ENCODE measurements around the gene EP400. TPM values are rescaled to one million over a fixed set of nuclear protein-coding genes. Genes with fewer than 3 reads are reported as not detected.

EP400 gene
- total RNA-seq, 1 experiment from 2014 or later = 61.7 TPM

- H3K79me1 ChIP-seq (ENCODE audit: insufficient read depth, low read depth, low read length, poor library complexity, severe bottlenecking) = peaks cover 3% of the 10 kb centered on the region
- no peak for DNase-seq
- WGBS (ENCODE audit: extremely low coverage, insufficient read length, low lambda C conversion rate) = no CpG with 5 or more reads among the region's 9 CpGs
- H4K91ac ChIP-seq (ENCODE audit: insufficient read length, low read depth, low read length) = no peak overlapping the region
- Mint-ChIP-seq H3K4me3 (peak overlapping the region; percentile 42 to 66), H3K27ac (peak overlapping the region; percentile 97 to 99 (median 97)), H3K27me3 (ENCODE audit: low read depth) (no peaks in the 10 kb centered on the region), H3K36me3 (ENCODE audit: insufficient read depth in 1 of 3, low read depth in 3 of 3) (peaks cover 61 to 77% (median 68%) of the 10 kb centered on the region in 3 experiments), H3K9me3 (no peaks in the 10 kb centered on the region), H3K4me1 (peaks cover 49 to 57% of the 10 kb centered on the region in 2 experiments)
- H3K14ac ChIP-seq (ENCODE audit: insufficient read depth, low read length) = peak overlapping the region; percentile 52; the same call in 1 of the 2 replicates
- no peaks in the 10 kb centered on the region for H3K27me3 ChIP-seq (ENCODE audit: insufficient read depth, low read length)
- H2AK5ac ChIP-seq (ENCODE audit: insufficient read length, low read length) = no peak overlapping the region
- H2BK15ac ChIP-seq (ENCODE audit: low read depth, low read length) = no peak overlapping the region
- no peak overlapping the region for H3K23ac ChIP-seq (ENCODE audit: insufficient read length, low read depth, low read length)
- no peaks in the 10 kb centered on the region; the same call in 1 of the 2 replicates for H3K79me2 ChIP-seq (ENCODE audit: insufficient read depth, low read length)
- peak overlapping the region; percentile 39 for H2BK12ac ChIP-seq (ENCODE audit: insufficient read length, low read depth, low read length)
- no peak overlapping the region for H2BK120ac ChIP-seq (ENCODE audit: low read depth, low read length, poor library complexity, severe bottlenecking)
- no peak overlapping the region for H2BK20ac ChIP-seq (ENCODE audit: low read depth, low read length, poor library complexity, severe bottlenecking)
- no peak overlapping the region for H2BK5ac ChIP-seq (ENCODE audit: insufficient read length, low read length)
- H3K56ac ChIP-seq (ENCODE audit: insufficient read length, low read depth, low read length) = no peak overlapping the region
- peaks cover 8% of the 10 kb centered on the region; the same call in 1 of the 2 replicates for H3K4me1 ChIP-seq (ENCODE audit: insufficient read depth, low read length)
- no peak overlapping the region for H3K4me2 ChIP-seq (ENCODE audit: insufficient read depth, insufficient read length, low read length)
- H3T11ph ChIP-seq (ENCODE audit: low read length) = no peak overlapping the region
- no peaks in the 10 kb centered on the region for H3K23me2 ChIP-seq (ENCODE audit: insufficient read length, low read depth, low read length, poor library complexity, severe bottlenecking)
- no peak overlapping the region for H3K4ac ChIP-seq (ENCODE audit: low read depth, low read length)
- no peak overlapping the region for H3K9ac ChIP-seq (ENCODE audit: extremely low read depth, insufficient read length, low read length)
- H4K8ac ChIP-seq (replicated peaks; ENCODE audit: insufficient read length, low read depth, low read length) = no peak overlapping the region
- peak overlapping the region; percentile 35 for H3K18ac ChIP-seq (ENCODE audit: insufficient read length, low read depth, low read length)
- no peaks in the 10 kb centered on the region for H4K20me1 ChIP-seq (ENCODE audit: control insufficient read depth, insufficient read depth, insufficient read length)
- no peak overlapping the region for H4K5ac ChIP-seq (ENCODE audit: insufficient read length, low read depth, low read length)
- H3K27ac ChIP-seq (ENCODE audit: insufficient read length, low read depth, low read length) = peak overlapping the region; percentile 48
- TF ChIP-seq, protein P1, sequence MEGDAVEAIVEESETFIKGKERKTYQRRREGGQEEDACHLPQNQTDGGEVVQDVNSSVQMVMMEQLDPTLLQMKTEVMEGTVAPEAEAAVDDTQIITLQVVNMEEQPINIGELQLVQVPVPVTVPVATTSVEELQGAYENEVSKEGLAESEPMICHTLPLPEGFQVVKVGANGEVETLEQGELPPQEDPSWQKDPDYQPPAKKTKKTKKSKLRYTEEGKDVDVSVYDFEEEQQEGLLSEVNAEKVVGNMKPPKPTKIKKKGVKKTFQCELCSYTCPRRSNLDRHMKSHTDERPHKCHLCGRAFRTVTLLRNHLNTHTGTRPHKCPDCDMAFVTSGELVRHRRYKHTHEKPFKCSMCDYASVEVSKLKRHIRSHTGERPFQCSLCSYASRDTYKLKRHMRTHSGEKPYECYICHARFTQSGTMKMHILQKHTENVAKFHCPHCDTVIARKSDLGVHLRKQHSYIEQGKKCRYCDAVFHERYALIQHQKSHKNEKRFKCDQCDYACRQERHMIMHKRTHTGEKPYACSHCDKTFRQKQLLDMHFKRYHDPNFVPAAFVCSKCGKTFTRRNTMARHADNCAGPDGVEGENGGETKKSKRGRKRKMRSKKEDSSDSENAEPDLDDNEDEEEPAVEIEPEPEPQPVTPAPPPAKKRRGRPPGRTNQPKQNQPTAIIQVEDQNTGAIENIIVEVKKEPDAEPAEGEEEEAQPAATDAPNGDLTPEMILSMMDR (conservative IDR thresholded peaks at IDR 0.05) = no peak
- no peaks in the 10 kb centered on the region for H3K9me3 ChIP-seq (ENCODE audit: control insufficient read depth, low read depth, low read length)
- H2AFZ ChIP-seq (ENCODE audit: low read length) = no peak overlapping the region
These were observed 41.2 kb downstream of the EP400 start for GRCh38 chr12:131990980-131991305.
